ENCODE data around the gene FAM83D.

DNA sequence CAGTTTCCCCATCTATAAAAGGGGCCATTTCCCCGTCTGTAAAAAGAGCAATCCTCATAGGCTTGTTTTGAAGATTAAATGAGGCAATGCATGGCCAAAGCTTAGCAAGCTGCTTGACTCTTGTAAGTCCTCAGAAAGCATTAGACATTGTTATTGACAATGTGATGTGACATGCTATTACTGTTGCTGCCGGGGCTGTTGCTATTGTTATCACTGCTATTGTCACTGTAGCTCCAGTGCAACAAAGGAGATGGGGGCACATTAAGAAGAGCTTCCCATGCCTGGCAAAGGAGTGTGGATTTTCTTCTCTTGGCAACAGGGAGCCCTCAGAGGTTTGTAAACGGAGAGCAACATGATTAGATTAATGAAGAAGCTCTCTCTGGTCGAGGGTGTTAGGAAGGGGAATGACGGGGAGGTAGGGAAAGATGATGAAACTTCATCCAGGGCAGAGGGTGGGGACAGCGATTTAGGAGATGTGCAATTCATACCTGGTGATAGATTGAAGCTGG lies 33.1 kb upstream of the FAM83D start:
- TF ChIP-seq, protein P1, sequence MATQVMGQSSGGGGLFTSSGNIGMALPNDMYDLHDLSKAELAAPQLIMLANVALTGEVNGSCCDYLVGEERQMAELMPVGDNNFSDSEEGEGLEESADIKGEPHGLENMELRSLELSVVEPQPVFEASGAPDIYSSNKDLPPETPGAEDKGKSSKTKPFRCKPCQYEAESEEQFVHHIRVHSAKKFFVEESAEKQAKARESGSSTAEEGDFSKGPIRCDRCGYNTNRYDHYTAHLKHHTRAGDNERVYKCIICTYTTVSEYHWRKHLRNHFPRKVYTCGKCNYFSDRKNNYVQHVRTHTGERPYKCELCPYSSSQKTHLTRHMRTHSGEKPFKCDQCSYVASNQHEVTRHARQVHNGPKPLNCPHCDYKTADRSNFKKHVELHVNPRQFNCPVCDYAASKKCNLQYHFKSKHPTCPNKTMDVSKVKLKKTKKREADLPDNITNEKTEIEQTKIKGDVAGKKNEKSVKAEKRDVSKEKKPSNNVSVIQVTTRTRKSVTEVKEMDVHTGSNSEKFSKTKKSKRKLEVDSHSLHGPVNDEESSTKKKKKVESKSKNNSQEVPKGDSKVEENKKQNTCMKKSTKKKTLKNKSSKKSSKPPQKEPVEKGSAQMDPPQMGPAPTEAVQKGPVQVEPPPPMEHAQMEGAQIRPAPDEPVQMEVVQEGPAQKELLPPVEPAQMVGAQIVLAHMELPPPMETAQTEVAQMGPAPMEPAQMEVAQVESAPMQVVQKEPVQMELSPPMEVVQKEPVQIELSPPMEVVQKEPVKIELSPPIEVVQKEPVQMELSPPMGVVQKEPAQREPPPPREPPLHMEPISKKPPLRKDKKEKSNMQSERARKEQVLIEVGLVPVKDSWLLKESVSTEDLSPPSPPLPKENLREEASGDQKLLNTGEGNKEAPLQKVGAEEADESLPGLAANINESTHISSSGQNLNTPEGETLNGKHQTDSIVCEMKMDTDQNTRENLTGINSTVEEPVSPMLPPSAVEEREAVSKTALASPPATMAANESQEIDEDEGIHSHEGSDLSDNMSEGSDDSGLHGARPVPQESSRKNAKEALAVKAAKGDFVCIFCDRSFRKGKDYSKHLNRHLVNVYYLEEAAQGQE (IDR thresholded peaks at IDR 0.05; ENCODE audit: unreplicated experiment): no peak
- TF ChIP-seq, protein P2, sequence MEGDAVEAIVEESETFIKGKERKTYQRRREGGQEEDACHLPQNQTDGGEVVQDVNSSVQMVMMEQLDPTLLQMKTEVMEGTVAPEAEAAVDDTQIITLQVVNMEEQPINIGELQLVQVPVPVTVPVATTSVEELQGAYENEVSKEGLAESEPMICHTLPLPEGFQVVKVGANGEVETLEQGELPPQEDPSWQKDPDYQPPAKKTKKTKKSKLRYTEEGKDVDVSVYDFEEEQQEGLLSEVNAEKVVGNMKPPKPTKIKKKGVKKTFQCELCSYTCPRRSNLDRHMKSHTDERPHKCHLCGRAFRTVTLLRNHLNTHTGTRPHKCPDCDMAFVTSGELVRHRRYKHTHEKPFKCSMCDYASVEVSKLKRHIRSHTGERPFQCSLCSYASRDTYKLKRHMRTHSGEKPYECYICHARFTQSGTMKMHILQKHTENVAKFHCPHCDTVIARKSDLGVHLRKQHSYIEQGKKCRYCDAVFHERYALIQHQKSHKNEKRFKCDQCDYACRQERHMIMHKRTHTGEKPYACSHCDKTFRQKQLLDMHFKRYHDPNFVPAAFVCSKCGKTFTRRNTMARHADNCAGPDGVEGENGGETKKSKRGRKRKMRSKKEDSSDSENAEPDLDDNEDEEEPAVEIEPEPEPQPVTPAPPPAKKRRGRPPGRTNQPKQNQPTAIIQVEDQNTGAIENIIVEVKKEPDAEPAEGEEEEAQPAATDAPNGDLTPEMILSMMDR (conservative IDR thresholded peaks at IDR 0.05; ENCODE audit: low read depth in 2 of 2): no peak
- TF ChIP-seq CREB1 (CRISPR knock-in tag; IDR thresholded peaks at IDR 0.05; ENCODE audit: low read depth) (no peak), EZH2 (IDR thresholded peaks at IDR 0.05; ENCODE audit: low read depth, unreplicated experiment) (no peak), POLR2AphosphoS5 (IDR thresholded peaks at IDR 0.05; ENCODE audit: low read depth) (no peak)

Data from GM23338 (cell line).